K562 (cell line): ENCODE measurements around the gene TNNT2. TPM values are rescaled to one million over a fixed set of nuclear protein-coding genes. Genes with fewer than 3 reads are reported as not detected.

Experiments
- ATAC-seq: fragments of 200-7000 bp; cut with Tn5 transposase; 3 replicates; pipeline ENCODE4 v1.9.1; 2020; ENCODE audit warnings: moderate library complexity
- BruUV-seq: library from RNA; stranded (reverse); fragments of 400-500 nt; replicated peaks from 2 replicates; lab custom pipeline; 2021; lab: Mats Ljungman, UMichigan
- CTCF ChIA-PET: fragments of 300-600 bp; formaldehyde crosslinking; extraction: SDS; loops from one replicate; lab custom pipeline; 2021; ENCODE audit warnings: low intra/inter-chr PET ratio; lab: Yijun Ruan, JAX
- POLR2A ChIA-PET: fragments of 300-600, 350-650 bp; sonication (Branson Sonifier 250); formaldehyde crosslinking; extraction: SDS; loops from one replicate; lab custom pipeline; 2021; ENCODE audit warnings: antibody characterized with exemption, inconsistent platforms; lab: Yijun Ruan, JAX
- DNase-seq, 4 experiments: peaks; one replicate each; pipeline versions ENCODE4 v3.0.0 to v3.0.0-alpha.2; 2011 to 2018; ENCODE audit warnings: low spot score in 3 of 4, mixed read lengths in 3 of 4; ENCODE audit errors: extremely low read depth in 1 of 4
- FAIRE-seq: peaks from 2 replicates; lab custom pipeline; 2011; peaks lifted over from hg19 to GRCh38; lab: Jason Lieb, UNC
- H2AFZ ChIP-seq: 2 replicates; pipeline ENCODE4 v1.6.0; 2011; ENCODE audit warnings: low read depth, low read length, control low read depth, inconsistent platforms
- H3K27ac ChIP-seq: fragments of 200-600 bp; 3 replicates; pipeline ENCODE4 v1.8.0; 2011; ENCODE audit warnings: low read depth, mild to moderate bottlenecking, control low read depth, inconsistent platforms, low read length, moderate library complexity, mixed read lengths; ENCODE audit errors: extremely low read depth
- H3K27me3 ChIP-seq, 2 experiments: fragments of 300-600 bp in 1 of 2; 2 replicates in 1 of 2; 3 replicates in 1 of 2; pipeline versions ENCODE4 v1.6.0 to v1.8.0; 2011; ENCODE audit warnings: inconsistent platforms in 2 of 2, low read length in 2 of 2, mild to moderate bottlenecking in 1 of 2, mixed read lengths in 1 of 2, moderate library complexity in 1 of 2; ENCODE audit not compliant: control insufficient read depth in 2 of 2, insufficient read depth in 2 of 2
- H3K36me3 ChIP-seq: fragments of 300-600 bp; 3 replicates; pipeline ENCODE4 v1.8.0; 2011; ENCODE audit warnings: mild to moderate bottlenecking, low read length, inconsistent platforms; ENCODE audit not compliant: control insufficient read depth, insufficient read depth
- H3K4me1 ChIP-seq, 2 experiments: fragments of 200-600 bp in 1 of 2; replicated peaks in 1 of 2; 2 replicates in 1 of 2; 3 replicates in 1 of 2; pipeline versions ENCODE4 v1.5.1 to v1.8.0; 2011; ENCODE audit warnings: inconsistent platforms in 2 of 2, low read length in 2 of 2, mild to moderate bottlenecking in 1 of 2, mixed read lengths in 1 of 2, moderate library complexity in 1 of 2; ENCODE audit not compliant: control insufficient read depth in 2 of 2, insufficient read depth in 2 of 2
- H3K4me2 ChIP-seq: 2 replicates; pipeline ENCODE4 v1.6.1; 2011; ENCODE audit warnings: low read length, control low read depth, inconsistent platforms, mixed read lengths; ENCODE audit not compliant: insufficient read depth
- H3K4me3 ChIP-seq: fragments of 200-600 bp; sonication (generic), shearing (Covaris generic); 2 replicates; pipeline ENCODE4 v1.5.1; 2016; ENCODE audit warnings: control low read depth, inconsistent platforms
- H3K79me2 ChIP-seq: fragments of 200-600 bp; 3 replicates; pipeline ENCODE4 v1.8.0; 2011; ENCODE audit warnings: low read length, inconsistent platforms; ENCODE audit not compliant: control insufficient read depth, insufficient read depth
- H3K9ac ChIP-seq, 2 experiments: 2 replicates each; pipeline versions ENCODE4 v1.6.0 to v1.6.1; 2011; ENCODE audit warnings: low read depth in 2 of 2, low read length in 2 of 2, control low read depth in 1 of 2, inconsistent platforms in 1 of 2, mild to moderate bottlenecking in 1 of 2, mixed read lengths in 1 of 2; ENCODE audit not compliant: insufficient read depth in 1 of 2
- H3K9me1 ChIP-seq: one replicate; pipeline ENCODE4 v1.6.0; 2011; ENCODE audit warnings: inconsistent platforms, mild to moderate bottlenecking, low read length, moderate library complexity; ENCODE audit not compliant: control insufficient read depth, insufficient read depth
- H3K9me3 ChIP-seq: replicated peaks from 2 replicates; pipeline ENCODE4 v1.5.1; 2011; ENCODE audit warnings: low read depth, low read length, inconsistent platforms; ENCODE audit not compliant: control insufficient read depth, insufficient read depth
- H4K20me1 ChIP-seq: replicated peaks from 2 replicates; pipeline ENCODE4 v1.6.1; 2011; ENCODE audit warnings: low read length, inconsistent platforms, mixed read lengths; ENCODE audit not compliant: control insufficient read depth, insufficient read depth
- BHLHE40 ChIP-seq: IDR thresholded peaks from 2 replicates; pipeline ENCODE4 v1.6.1; 2011; ENCODE audit warnings: low read length, improper control_type of control experiment
- CBX5 ChIP-seq: IDR thresholded peaks from 2 replicates; pipeline ENCODE4 v1.6.1; 2014; ENCODE audit warnings: low read depth, borderline replicate concordance
- CUX1 ChIP-seq: fragments of 200-800 bp; sonication (Bioruptor generic); IDR thresholded peaks from 2 replicates; pipeline ENCODE4 v1.6.1; 2016; ENCODE audit warnings: missing genetic modification characterization, missing compliant biosample characterization
- EGR1 ChIP-seq: fragments of 450-650 bp; conservative IDR thresholded peaks from 2 replicates; pipeline ENCODE4 v1.6.1; 2017; ENCODE audit warnings: mild to moderate bottlenecking
- ESRRB ChIP-seq: fragments of 250-450 bp; sonication (Bioruptor Pico); IDR thresholded peaks from 2 replicates; pipeline ENCODE4 v1.5.0; 2020; ENCODE audit warnings: mild to moderate bottlenecking, moderate library complexity, borderline replicate concordance
- KAT2B ChIP-seq: IDR thresholded peaks from one replicate; pipeline ENCODE4 v1.6.1; 2012; ENCODE audit warnings: low read depth, mild to moderate bottlenecking, control low read depth, inconsistent platforms, low read length, moderate library complexity
- L3MBTL2 ChIP-seq: fragments of 450-650 bp; IDR thresholded peaks from 2 replicates; pipeline ENCODE4 v1.6.1; 2016; ENCODE audit warnings: mild to moderate bottlenecking, moderate library complexity
- MECOM ChIP-seq: fragments of 250-450 bp; sonication (Bioruptor Pico); IDR thresholded peaks from 2 replicates; pipeline ENCODE4 v1.8.0; 2022; ENCODE audit warnings: inconsistent platforms
- PCBP1 ChIP-seq: fragments of 200-400 bp; formaldehyde crosslinking; IDR thresholded peaks from 2 replicates; pipeline ENCODE4 v1.6.1; 2018; ENCODE audit warnings: mild to moderate bottlenecking, low read depth, low read length; ENCODE audit not compliant: poor library complexity, severe bottlenecking
- RAD51 ChIP-seq: fragments of 450-650 bp; IDR thresholded peaks from 2 replicates; pipeline ENCODE4 v1.7.1; 2016; ENCODE audit warnings: low read depth, mild to moderate bottlenecking, borderline replicate concordance
- SAFB ChIP-seq: fragments of 200-400 bp; formaldehyde crosslinking; IDR thresholded peaks from 2 replicates; pipeline ENCODE4 v1.6.1; 2017; ENCODE audit warnings: low read depth, low read length, borderline replicate concordance
- STAT5B ChIP-seq: fragments of 250-450 bp; sonication (Bioruptor Pico); IDR thresholded peaks from 2 replicates; pipeline ENCODE4 v1.8.0; 2021; ENCODE audit warnings: mild to moderate bottlenecking, inconsistent platforms
- ZNF121 ChIP-seq: sonication (generic); formaldehyde crosslinking; conservative IDR thresholded peaks from 2 replicates; pipeline ENCODE4 v1.8.0; 2022; ENCODE audit warnings: missing genetic modification reagents
- ZNF644 ChIP-seq: fragments of 200-800 bp; sonication (Bioruptor generic); IDR thresholded peaks from 2 replicates; pipeline ENCODE4 v1.6.1; 2016; ENCODE audit warnings: low read depth, missing genetic modification characterization, missing compliant biosample characterization
- ZNF785 ChIP-seq: fragments of 250-450 bp; sonication (Bioruptor Pico); IDR thresholded peaks from 2 replicates; pipeline ENCODE4 v1.4.0; 2020; ENCODE audit warnings: mild to moderate bottlenecking
- ZZZ3 ChIP-seq: fragments of 450-650 bp; IDR thresholded peaks from 2 replicates; pipeline ENCODE4 v1.6.1; 2016; ENCODE audit warnings: antibody characterized with exemption, mild to moderate bottlenecking, moderate library complexity
- WGBS: fragments of 100-300 bp; shearing (Covaris generic); methylation state at CpG from one replicate; pipeline ENCODE4 v1.1.6; 2016; ENCODE audit warnings: low coverage, mixed read lengths; ENCODE audit not compliant: insufficient coverage; ENCODE audit errors: missing lambda C conversion rate; 5-methylcytosine and 5-hydroxymethylcytosine counted together
- in situ Hi-C: fragments of 300-500 bp; cut with MboI; formaldehyde crosslinking; loops from 4 replicates; pipeline ENCODE4 v1.15.0; 2018; ENCODE audit warnings: inconsistent platforms, mixed read lengths
- intact Hi-C: fragments of 100-400 bp; cut with micrococcal nuclease; formaldehyde crosslinking; loops from 2 replicates; pipeline ENCODE4 v1.14.2; 2022
- polyA plus RNA-seq, 8 experiments: library from polyadenylated mRNA; depleted of rRNA in 4 of 8; stranded (reverse) in 5 of 8; unstranded in 3 of 8; fragments of >200 nt; fragmentation: Nextera tagmentation in 2 of 8; fragmentation: Illumina TruSeq in 1 of 8; extraction: Ambion mirVana in 2 of 8; extraction: Trizol in 1 of 8; gene quantifications; 2 replicates each; pipeline versions ENCODE4 v1.2.1 to v1.2.3, GENCODE V29; 2011 to 2014; ENCODE audit warnings: inconsistent platforms in 1 of 8, missing spikeins in 1 of 8
- total RNA-seq, 7 experiments: library from RNA; depleted of rRNA in 6 of 7; stranded (reverse); fragments of >200 nt in 6 of 7; fragmentation: Illumina TruSeq in 2 of 7; extraction: Trizol in 2 of 7; gene quantifications; 2 replicates each; pipeline versions ENCODE4 v1.2.1 to v1.2.3, GENCODE V29; 2011 to 2021; ENCODE audit warnings: low replicate concordance in 1 of 7

Gene TNNT2
- total and polyA plus RNA-seq, 9 of the 15 experiments (the other 6 are each of a cell fraction or from before 2014, with no cell fraction given), result not detected

- no TSS peak for BruUV-seq
- CTCF ChIA-PET, result interaction anchor here (0.7 to 1.7 kb wide), 4 partner anchors 14 to 93 kb away, joined by 3 to 7 read pairs (median 5); no protein-coding TSS in a partner anchor
- ATAC-seq, result no peak
- in situ Hi-C loops (no loop called here), intact Hi-C loops (loop anchor here (1.0 to 5.0 kb wide), 2 partner anchors 38 to 95 kb away; no protein-coding TSS in a partner anchor)
- no peaks in the 10 kb centered on the region for H3K9me1 ChIP-seq
- no peak overlapping the region for H3K9ac ChIP-seq
- no peaks in the 10 kb centered on the region for H3K9me3 ChIP-seq
- H3K27ac ChIP-seq, result no peak overlapping the region
- H2AFZ ChIP-seq, result no peak overlapping the region
- H3K4me1 ChIP-seq, result no peaks in the 10 kb centered on the region
- DNase-seq, result no peak
- H3K4me3 ChIP-seq, result no peak overlapping the region
- H4K20me1 ChIP-seq, result peaks cover 19% of the 10 kb centered on the region
- H3K79me2 ChIP-seq, result no peaks in the 10 kb centered on the region
- FAIRE-seq, result no peak
- POLR2A ChIA-PET, result interaction anchor here (0.5 to 1.0 kb wide), 6 partner anchors 16 to 211 kb away, joined by 3 read pairs; no protein-coding TSS in a partner anchor
- H3K4me2 ChIP-seq, result no peak overlapping the region
- H3K27me3 ChIP-seq, result peaks cover 0 to 44% of the 10 kb centered on the region in 2 experiments; a peak in 2 of 5 replicates
- WGBS, result 0% methylated on average over 2 of the region's 2 CpGs
- H3K36me3 ChIP-seq, result no peaks in the 10 kb centered on the region
- no peak for TF ChIP-seq RAD51
- TF ChIP-seq ESRRB (CRISPR knock-in tag), result no peak
- TF ChIP-seq ZZZ3, result no peak
- no peak for TF ChIP-seq EGR1
- TF ChIP-seq ZNF121, result no peak
- no peak for TF ChIP-seq BHLHE40
- no peak for TF ChIP-seq SAFB
- TF ChIP-seq L3MBTL2, result no peak
- no peak for TF ChIP-seq PCBP1
- TF ChIP-seq CBX5, result no peak
- TF ChIP-seq KAT2B, result no peak
- TF ChIP-seq ZNF644 (tag), result no peak
- no peak for TF ChIP-seq ZNF785 (CRISPR knock-in tag)
- no peak for TF ChIP-seq STAT5B (CRISPR knock-in tag)
- no peak for TF ChIP-seq MECOM (CRISPR knock-in tag)
- no peak for TF ChIP-seq CUX1 (CRISPR knock-in tag)
Observed at GRCh38 chr1:201346987-201347386, 30.5 kb downstream of the TNNT2 start.
